H9 (cell line): Measurements from ENCODE around the gene STIM2. TPM values are rescaled to one million over a fixed set of nuclear protein-coding genes. Genes with fewer than 3 reads are reported as not detected.

ENCODE experiments used
- DNase-seq: peaks from one replicate; pipeline ENCODE4 v3.0.0-alpha.2; 2017
- H2AFZ ChIP-seq: one replicate; pipeline ENCODE4 v1.6.1; 2013; ENCODE audit warnings: mild to moderate bottlenecking, low read length, control low read depth, moderate library complexity
- H2AK5ac ChIP-seq: 2 replicates; pipeline ENCODE4 v1.6.1; 2013; ENCODE audit warnings: low read length, control low read depth, mixed read lengths; ENCODE audit not compliant: insufficient read length
- H2BK120ac ChIP-seq: one replicate; pipeline ENCODE4 v1.6.1; 2013; ENCODE audit warnings: low read depth, mild to moderate bottlenecking, low read length, control low read depth, inconsistent platforms; ENCODE audit not compliant: poor library complexity, severe bottlenecking
- H2BK12ac ChIP-seq: 2 replicates; pipeline ENCODE4 v1.6.1; 2013; ENCODE audit warnings: low read length, control low read depth, mixed read lengths, low read depth; ENCODE audit not compliant: insufficient read length
- H2BK15ac ChIP-seq: 2 replicates; pipeline ENCODE4 v1.6.1; 2013; ENCODE audit warnings: low read depth, low read length, control low read depth
- H2BK20ac ChIP-seq: one replicate; pipeline ENCODE4 v1.6.1; 2013; ENCODE audit warnings: low read depth, mild to moderate bottlenecking, low read length, control low read depth, inconsistent platforms; ENCODE audit not compliant: poor library complexity, severe bottlenecking
- H2BK5ac ChIP-seq: 2 replicates; pipeline ENCODE4 v1.6.1; 2013; ENCODE audit warnings: low read length, control low read depth, mixed read lengths; ENCODE audit not compliant: insufficient read length
- H3K14ac ChIP-seq: 2 replicates; pipeline ENCODE4 v1.6.1; 2013; ENCODE audit warnings: low read length, control low read depth; ENCODE audit not compliant: insufficient read depth
- H3K18ac ChIP-seq: 2 replicates; pipeline ENCODE4 v1.6.1; 2013; ENCODE audit warnings: low read depth, mild to moderate bottlenecking, mixed read lengths, low read length, control low read depth; ENCODE audit not compliant: insufficient read length
- H3K23ac ChIP-seq: 2 replicates; pipeline ENCODE4 v1.6.1; 2013; ENCODE audit warnings: low read length, control low read depth, mixed read lengths, low read depth; ENCODE audit not compliant: insufficient read length
- H3K23me2 ChIP-seq: 2 replicates; pipeline ENCODE4 v1.6.1; 2013; ENCODE audit warnings: low read depth, mild to moderate bottlenecking, mixed read lengths, low read length, control low read depth; ENCODE audit not compliant: insufficient read length, poor library complexity, severe bottlenecking
- H3K27ac ChIP-seq: 2 replicates; pipeline ENCODE4 v1.5.1; 2013; ENCODE audit warnings: low read length, control low read depth, mixed read lengths, low read depth; ENCODE audit not compliant: insufficient read length
- H3K27me3 ChIP-seq: 2 replicates; pipeline ENCODE4 v1.6.1; 2013; ENCODE audit warnings: low read length, control low read depth, inconsistent platforms; ENCODE audit not compliant: insufficient read depth
- H3K4ac ChIP-seq: 2 replicates; pipeline ENCODE4 v1.6.1; 2013; ENCODE audit warnings: low read depth, mild to moderate bottlenecking, control low read depth, inconsistent platforms, low read length, moderate library complexity
- H3K4me1 ChIP-seq: 2 replicates; pipeline ENCODE4 v1.6.1; 2013; ENCODE audit warnings: low read length, control low read depth, inconsistent platforms; ENCODE audit not compliant: insufficient read depth
- H3K4me2 ChIP-seq: 2 replicates; pipeline ENCODE4 v1.6.1; 2013; ENCODE audit warnings: low read length, control low read depth, mixed read lengths; ENCODE audit not compliant: insufficient read length, insufficient read depth
- H3K56ac ChIP-seq: 2 replicates; pipeline ENCODE4 v1.6.1; 2013; ENCODE audit warnings: low read depth, mild to moderate bottlenecking, mixed read lengths, low read length, control low read depth; ENCODE audit not compliant: insufficient read length
- H3K79me1 ChIP-seq: 2 replicates; pipeline ENCODE4 v1.6.1; 2013; ENCODE audit warnings: low read depth, mild to moderate bottlenecking, moderate library complexity, low read length, control low read depth, inconsistent platforms; ENCODE audit not compliant: insufficient read depth, poor library complexity, severe bottlenecking
- H3K79me2 ChIP-seq: 2 replicates; pipeline ENCODE4 v1.6.1; 2013; ENCODE audit warnings: low read length, control low read depth, inconsistent platforms; ENCODE audit not compliant: insufficient read depth
- H3K9ac ChIP-seq: 2 replicates; pipeline ENCODE4 v1.6.1; 2013; ENCODE audit warnings: low read length, control low read depth, mixed read lengths; ENCODE audit not compliant: insufficient read length; ENCODE audit errors: extremely low read depth
- H3K9me3 ChIP-seq: one replicate; pipeline ENCODE4 v1.6.1; 2013; ENCODE audit warnings: low read depth, low read length, inconsistent platforms; ENCODE audit not compliant: control insufficient read depth
- H3T11ph ChIP-seq: one replicate; pipeline ENCODE4 v1.6.1; 2013; ENCODE audit warnings: mild to moderate bottlenecking, low read length, control low read depth, inconsistent platforms
- H4K20me1 ChIP-seq: one replicate; pipeline ENCODE4 v1.6.1; 2013; ENCODE audit not compliant: control insufficient read depth, insufficient read length, insufficient read depth
- H4K5ac ChIP-seq: 2 replicates; pipeline ENCODE4 v1.6.1; 2013; ENCODE audit warnings: low read depth, mild to moderate bottlenecking, mixed read lengths, low read length, control low read depth; ENCODE audit not compliant: insufficient read length
- H4K8ac ChIP-seq: replicated peaks from 2 replicates; pipeline ENCODE4 v1.6.1; 2013; ENCODE audit warnings: low read length, control low read depth, mixed read lengths, low read depth; ENCODE audit not compliant: insufficient read length
- H4K91ac ChIP-seq: 2 replicates; pipeline ENCODE4 v1.6.1; 2013; ENCODE audit warnings: low read depth, mild to moderate bottlenecking, moderate library complexity, mixed read lengths, low read length, control low read depth; ENCODE audit not compliant: insufficient read length
- H3K27ac Mint-ChIP-seq, 3 experiments: 2 replicates in 2 of 3; 3 replicates in 1 of 3; pipeline ENCODE4 v1.8.0; 2020 to 2021; ENCODE audit warnings: mixed read lengths in 3 of 3, mild to moderate bottlenecking in 1 of 3, moderate library complexity in 1 of 3
- H3K27me3 Mint-ChIP-seq: 2 replicates; pipeline ENCODE4 v1.8.0; 2021; ENCODE audit warnings: low read depth, mild to moderate bottlenecking, moderate library complexity, mixed read lengths
- H3K36me3 Mint-ChIP-seq, 3 experiments: 2 replicates in 2 of 3; 3 replicates in 1 of 3; pipeline ENCODE4 v1.8.0; 2020 to 2021; ENCODE audit warnings: low read depth in 3 of 3, mixed read lengths in 3 of 3; ENCODE audit not compliant: insufficient read depth in 1 of 3
- H3K4me1 Mint-ChIP-seq, 2 experiments: 2 replicates each; pipeline ENCODE4 v1.8.0; 2020; ENCODE audit warnings: mixed read lengths in 2 of 2
- H3K4me3 Mint-ChIP-seq, 2 experiments: 2 replicates in 1 of 2; 3 replicates in 1 of 2; pipeline ENCODE4 v1.8.0; 2020 to 2021; ENCODE audit warnings: mild to moderate bottlenecking in 2 of 2, mixed read lengths in 2 of 2, moderate library complexity in 1 of 2
- H3K9me3 Mint-ChIP-seq, 2 experiments: 2 replicates in 1 of 2; 3 replicates in 1 of 2; pipeline ENCODE4 v1.8.0; 2020; ENCODE audit warnings: mild to moderate bottlenecking in 2 of 2, mixed read lengths in 2 of 2, moderate library complexity in 1 of 2
- WGBS: extraction: QIAGEN DNeasy Blood & Tissue Kit; methylation state at CpG from one replicate; pipeline ENCODE4 v1.1.7; 2013; ENCODE audit warnings: missing lambda C conversion rate, low lambda C conversion rate, mixed read lengths; ENCODE audit not compliant: insufficient read length; ENCODE audit errors: extremely low coverage; 5-methylcytosine and 5-hydroxymethylcytosine counted together
- total RNA-seq: library from RNA; stranded (reverse); gene quantifications from 2 replicates; pipeline ENCODE4 v1.2.1, GENCODE V29; 2021
- TF ChIP-seq, protein P1 (sequence below): fragments of 200-600 bp; sonication (generic); conservative IDR thresholded peaks from 3 replicates; pipeline ENCODE4 v1.8.0; 2021; ENCODE audit warnings: antibody characterized with exemption, mild to moderate bottlenecking

The STIM2 gene
- total RNA-seq, 1 experiment from 2014 or later: 26.2 TPM

- no peak overlapping the region for H3K56ac ChIP-seq
- H3K23me2 ChIP-seq: no peaks in the 10 kb centered on the region
- TF ChIP-seq, protein P1, sequence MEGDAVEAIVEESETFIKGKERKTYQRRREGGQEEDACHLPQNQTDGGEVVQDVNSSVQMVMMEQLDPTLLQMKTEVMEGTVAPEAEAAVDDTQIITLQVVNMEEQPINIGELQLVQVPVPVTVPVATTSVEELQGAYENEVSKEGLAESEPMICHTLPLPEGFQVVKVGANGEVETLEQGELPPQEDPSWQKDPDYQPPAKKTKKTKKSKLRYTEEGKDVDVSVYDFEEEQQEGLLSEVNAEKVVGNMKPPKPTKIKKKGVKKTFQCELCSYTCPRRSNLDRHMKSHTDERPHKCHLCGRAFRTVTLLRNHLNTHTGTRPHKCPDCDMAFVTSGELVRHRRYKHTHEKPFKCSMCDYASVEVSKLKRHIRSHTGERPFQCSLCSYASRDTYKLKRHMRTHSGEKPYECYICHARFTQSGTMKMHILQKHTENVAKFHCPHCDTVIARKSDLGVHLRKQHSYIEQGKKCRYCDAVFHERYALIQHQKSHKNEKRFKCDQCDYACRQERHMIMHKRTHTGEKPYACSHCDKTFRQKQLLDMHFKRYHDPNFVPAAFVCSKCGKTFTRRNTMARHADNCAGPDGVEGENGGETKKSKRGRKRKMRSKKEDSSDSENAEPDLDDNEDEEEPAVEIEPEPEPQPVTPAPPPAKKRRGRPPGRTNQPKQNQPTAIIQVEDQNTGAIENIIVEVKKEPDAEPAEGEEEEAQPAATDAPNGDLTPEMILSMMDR: no peak
- Mint-ChIP-seq H3K9me3 (no peaks in the 10 kb centered on the region), H3K4me1 (peaks cover 6% of the 10 kb centered on the region in 2 experiments), H3K27ac (no peak overlapping the region; a peak in 1 of 7 replicates), H3K27me3 (no peaks in the 10 kb centered on the region), H3K4me3 (no peak overlapping the region), H3K36me3 (peaks cover 0 to 4% (median 0%) of the 10 kb centered on the region in 3 experiments; a peak in 1 of 7 replicates)
- no peak overlapping the region for H2BK120ac ChIP-seq
- H3K23ac ChIP-seq: no peak overlapping the region
- H3K18ac ChIP-seq: no peak overlapping the region
- no peak for DNase-seq
- no peaks in the 10 kb centered on the region for H3K27me3 ChIP-seq
- H3K4ac ChIP-seq: no peak overlapping the region
- H3K79me2 ChIP-seq: no peaks in the 10 kb centered on the region
- H2BK15ac ChIP-seq: no peak overlapping the region
- no peaks in the 10 kb centered on the region for H3K9me3 ChIP-seq
- H3K4me1 ChIP-seq: peaks cover 2% of the 10 kb centered on the region; the same call in 1 of the 2 replicates
- H3K9ac ChIP-seq: no peak overlapping the region
- H3K27ac ChIP-seq: no peak overlapping the region
- no peak overlapping the region for H4K8ac ChIP-seq
- no peak overlapping the region for H3T11ph ChIP-seq
- no peak overlapping the region for H2BK20ac ChIP-seq
- H4K20me1 ChIP-seq: no peaks in the 10 kb centered on the region
- no peaks in the 10 kb centered on the region for H3K79me1 ChIP-seq
- H4K91ac ChIP-seq: no peak overlapping the region
- no peak overlapping the region for H4K5ac ChIP-seq
- WGBS: no CpG with 5 or more reads among the region's 3 CpGs
- no peak overlapping the region for H2BK5ac ChIP-seq
- H2AFZ ChIP-seq: no peak overlapping the region
- no peak overlapping the region for H3K4me2 ChIP-seq
- no peak overlapping the region for H2AK5ac ChIP-seq
- H2BK12ac ChIP-seq: no peak overlapping the region
- H3K14ac ChIP-seq: no peak overlapping the region
Observed at GRCh38 chr4:26984896-26985295, 124.3 kb downstream of the STIM2 start.
